ENCODE measurements around the gene BTNL8.
"Not testable (repeated sequence)": the region's sequence is repeated elsewhere in the genome, so short reads cannot be mapped to it uniquely, and the experiment has no call there.

BTNL8 gene

GRCh38 chr5:180875860-180876426, 23.0 kb upstream of the BTNL8 start:
- Histone ChIP-seq H3K9ac (ENCODE audit: low read length) (no peak overlapping the region), H4K20me1 (ENCODE audit: low read depth, low read length) (no peaks in the 10 kb centered on the region), H3F3A (ENCODE audit: insufficient read depth) (no peaks in the 10 kb centered on the region), H3K27me3 (ENCODE audit: low read length) (no peaks in the 10 kb centered on the region), H3K27ac (ENCODE audit: low read depth, low read length) (no peak overlapping the region), H3K4me2 (ENCODE audit: low read depth, low read length, poor library complexity, severe bottlenecking) (no peak overlapping the region), H3K9me3 (ENCODE audit: insufficient read depth, low read length) (no peaks in the 10 kb centered on the region), H3K79me2 (ENCODE audit: insufficient read depth, low read length) (no peaks in the 10 kb centered on the region), H3K36me3 (ENCODE audit: low read length) (no peaks in the 10 kb centered on the region), H3K4me3 (ENCODE audit: insufficient read depth, low read length, poor library complexity, severe bottlenecking) (no peak overlapping the region), H2AFZ (ENCODE audit: low read depth, low read length, severe bottlenecking) (no peak overlapping the region), H3K9me2 (replicated peaks; ENCODE audit: insufficient read depth, low read length) (no peaks in the 10 kb centered on the region)
- TF ChIP-seq EZH2phosphoT487 (conservative IDR thresholded peaks at IDR 0.05; ENCODE audit: low read length) = no peak
- TF ChIP-seq, protein P1, sequence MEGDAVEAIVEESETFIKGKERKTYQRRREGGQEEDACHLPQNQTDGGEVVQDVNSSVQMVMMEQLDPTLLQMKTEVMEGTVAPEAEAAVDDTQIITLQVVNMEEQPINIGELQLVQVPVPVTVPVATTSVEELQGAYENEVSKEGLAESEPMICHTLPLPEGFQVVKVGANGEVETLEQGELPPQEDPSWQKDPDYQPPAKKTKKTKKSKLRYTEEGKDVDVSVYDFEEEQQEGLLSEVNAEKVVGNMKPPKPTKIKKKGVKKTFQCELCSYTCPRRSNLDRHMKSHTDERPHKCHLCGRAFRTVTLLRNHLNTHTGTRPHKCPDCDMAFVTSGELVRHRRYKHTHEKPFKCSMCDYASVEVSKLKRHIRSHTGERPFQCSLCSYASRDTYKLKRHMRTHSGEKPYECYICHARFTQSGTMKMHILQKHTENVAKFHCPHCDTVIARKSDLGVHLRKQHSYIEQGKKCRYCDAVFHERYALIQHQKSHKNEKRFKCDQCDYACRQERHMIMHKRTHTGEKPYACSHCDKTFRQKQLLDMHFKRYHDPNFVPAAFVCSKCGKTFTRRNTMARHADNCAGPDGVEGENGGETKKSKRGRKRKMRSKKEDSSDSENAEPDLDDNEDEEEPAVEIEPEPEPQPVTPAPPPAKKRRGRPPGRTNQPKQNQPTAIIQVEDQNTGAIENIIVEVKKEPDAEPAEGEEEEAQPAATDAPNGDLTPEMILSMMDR (IDR thresholded peaks at IDR 0.05; ENCODE audit: insufficient read depth, low read length, poor library complexity, severe bottlenecking) = no peak

- H4K20me1 ChIP-seq (ENCODE audit: low read depth, low read length); H3K79me2 ChIP-seq (ENCODE audit: insufficient read depth, low read length); H2AFZ ChIP-seq (ENCODE audit: low read depth, low read length, severe bottlenecking); H3K27ac ChIP-seq (ENCODE audit: low read depth, low read length); H3K9me3 ChIP-seq (ENCODE audit: insufficient read depth, low read length); H3K9me2 ChIP-seq (replicated peaks; ENCODE audit: insufficient read depth, low read length); H3K4me2 ChIP-seq (ENCODE audit: low read depth, low read length, poor library complexity, severe bottlenecking); H3K4me3 ChIP-seq (ENCODE audit: insufficient read depth, low read length, poor library complexity, severe bottlenecking); H3K27me3 ChIP-seq (ENCODE audit: low read length); H3K36me3 ChIP-seq (ENCODE audit: low read length); H3F3A ChIP-seq (ENCODE audit: insufficient read depth); H3K9ac ChIP-seq (ENCODE audit: low read length): not testable (repeated sequence)
These were observed 13.0 kb upstream of the BTNL8 start for GRCh38 chr5:180885845-180886529.

GRCh38 chr5:180889381-180889780, 9.6 kb upstream of the BTNL8 start:
- H3K36me3 ChIP-seq (ENCODE audit: low read length) = no peaks in the 10 kb centered on the region
- no peaks in the 10 kb centered on the region for H3K9me2 ChIP-seq (replicated peaks; ENCODE audit: insufficient read depth, low read length)
- no peak overlapping the region for H3K27ac ChIP-seq (ENCODE audit: low read depth, low read length)
- no peak overlapping the region for H3K4me2 ChIP-seq (ENCODE audit: low read depth, low read length, poor library complexity, severe bottlenecking)
- H4K20me1 ChIP-seq (ENCODE audit: low read depth, low read length) = no peaks in the 10 kb centered on the region
- H3F3A ChIP-seq (ENCODE audit: insufficient read depth) = no peaks in the 10 kb centered on the region
- no peak overlapping the region for H3K4me3 ChIP-seq (ENCODE audit: insufficient read depth, low read length, poor library complexity, severe bottlenecking)
- no peak overlapping the region for H3K9ac ChIP-seq (ENCODE audit: low read length)
- H3K9me3 ChIP-seq (ENCODE audit: insufficient read depth, low read length) = no peaks in the 10 kb centered on the region
- H2AFZ ChIP-seq (ENCODE audit: low read depth, low read length, severe bottlenecking) = no peak overlapping the region
- no peaks in the 10 kb centered on the region for H3K27me3 ChIP-seq (ENCODE audit: low read length)
- no peaks in the 10 kb centered on the region for H3K79me2 ChIP-seq (ENCODE audit: insufficient read depth, low read length)
- TF ChIP-seq, protein P1 (IDR thresholded peaks at IDR 0.05; ENCODE audit: insufficient read depth, low read length, poor library complexity, severe bottlenecking) = no peak
- TF ChIP-seq EZH2phosphoT487 (conservative IDR thresholded peaks at IDR 0.05; ENCODE audit: low read length) = no peak

- not testable (repeated sequence) for H2AFZ ChIP-seq (ENCODE audit: low read depth, low read length, severe bottlenecking); H3F3A ChIP-seq (ENCODE audit: insufficient read depth); H3K36me3 ChIP-seq (ENCODE audit: low read length); H3K27ac ChIP-seq (ENCODE audit: low read depth, low read length); H3K27me3 ChIP-seq (ENCODE audit: low read length); H4K20me1 ChIP-seq (ENCODE audit: low read depth, low read length); H3K9me3 ChIP-seq (ENCODE audit: insufficient read depth, low read length); H3K9me2 ChIP-seq (replicated peaks; ENCODE audit: insufficient read depth, low read length); H3K4me3 ChIP-seq (ENCODE audit: insufficient read depth, low read length, poor library complexity, severe bottlenecking); H3K79me2 ChIP-seq (ENCODE audit: insufficient read depth, low read length); H3K9ac ChIP-seq (ENCODE audit: low read length); H3K4me2 ChIP-seq (ENCODE audit: low read depth, low read length, poor library complexity, severe bottlenecking)
These were observed 3.6 kb upstream of the BTNL8 start for GRCh38 chr5:180895330-180895729.
